HepG2 (cell line): ENCODE results near the gene FOXA3. TPM values are rescaled to one million over a fixed set of nuclear protein-coding genes. Genes with fewer than 3 reads are reported as not detected.

Experiments used
- AGO1 ChIP-seq: fragments of 200-400 bp; formaldehyde crosslinking; IDR thresholded peaks from 2 replicates; pipeline ENCODE4 v1.6.1; 2017; ENCODE audit warnings: mild to moderate bottlenecking, low read depth, low read length, moderate library complexity; ENCODE audit not compliant: poor library complexity, severe bottlenecking
- AGO2 ChIP-seq: fragments of 200-400 bp; formaldehyde crosslinking; optimal IDR thresholded peaks from 2 replicates; pipeline ENCODE3; 2017; ENCODE audit warnings: mild to moderate bottlenecking, low read depth, low read length, moderate library complexity
- CBX5 ChIP-seq: sonication (generic); formaldehyde crosslinking; IDR thresholded peaks from 2 replicates; pipeline ENCODE4 v1.4.0; 2020; ENCODE audit warnings: missing genetic modification reagents, borderline replicate concordance
- GATAD2A ChIP-seq: IDR thresholded peaks from 2 replicates; pipeline ENCODE4 v1.6.1; 2016
- NCOR1 ChIP-seq: fragments of 200-600 bp; sonication (generic); IDR thresholded peaks from 2 replicates; pipeline ENCODE4 v1.7.0; 2017; ENCODE audit warnings: antibody characterized with exemption, low read length, borderline replicate concordance
- NFYC ChIP-seq: IDR thresholded peaks from 2 replicates; pipeline ENCODE4 v1.6.1; 2016; ENCODE audit warnings: missing genetic modification reagents, missing compliant biosample characterization
- NPAS2 ChIP-seq: sonication (generic); formaldehyde crosslinking; IDR thresholded peaks from 2 replicates; pipeline ENCODE4 v1.8.0; 2022; ENCODE audit warnings: mild to moderate bottlenecking, missing genetic modification reagents, borderline replicate concordance
- RARA ChIP-seq: IDR thresholded peaks from 2 replicates; pipeline ENCODE4 v1.6.1; 2016; ENCODE audit warnings: missing genetic modification reagents, missing compliant biosample characterization
- RBAK ChIP-seq: sonication (generic); formaldehyde crosslinking; IDR thresholded peaks from 2 replicates; pipeline ENCODE4 v1.5.1; 2020; ENCODE audit warnings: mild to moderate bottlenecking, missing genetic modification reagents
- SRF ChIP-seq: IDR thresholded peaks from 2 replicates; pipeline ENCODE4 v1.6.1; 2011; ENCODE audit warnings: mild to moderate bottlenecking, low read depth, low read length, moderate library complexity
- THYN1 ChIP-seq: sonication (generic); formaldehyde crosslinking; IDR thresholded peaks from 2 replicates; pipeline ENCODE4 v1.8.1; 2023; ENCODE audit warnings: low read depth, mild to moderate bottlenecking, moderate library complexity, missing genetic modification reagents, borderline replicate concordance
- ZNF101 ChIP-seq: sonication (generic); formaldehyde crosslinking; IDR thresholded peaks from 2 replicates; pipeline ENCODE4 v1.4.0; 2020; ENCODE audit warnings: mild to moderate bottlenecking, low read depth, missing genetic modification reagents, borderline replicate concordance
- ZNF20 ChIP-seq: sonication (generic); formaldehyde crosslinking; IDR thresholded peaks from 2 replicates; pipeline ENCODE4 v1.4.0; 2020; ENCODE audit warnings: mild to moderate bottlenecking, moderate library complexity, missing genetic modification reagents
- ZNF230 ChIP-seq: sonication (generic); formaldehyde crosslinking; IDR thresholded peaks from 2 replicates; pipeline ENCODE4 v1.4.0; 2020; ENCODE audit warnings: mild to moderate bottlenecking, missing genetic modification reagents
- ZNF431 ChIP-seq: sonication (generic); formaldehyde crosslinking; IDR thresholded peaks from 2 replicates; pipeline ENCODE4 v1.9.0; 2022; ENCODE audit warnings: missing genetic modification reagents, low read depth, mild to moderate bottlenecking, borderline replicate concordance
- ZNF558 ChIP-seq: sonication (generic); formaldehyde crosslinking; IDR thresholded peaks from 2 replicates; pipeline ENCODE4 v1.9.0; 2022; ENCODE audit warnings: mild to moderate bottlenecking, missing genetic modification reagents, borderline replicate concordance
- ZNF607 ChIP-seq: sonication (generic); formaldehyde crosslinking; IDR thresholded peaks from 2 replicates; pipeline ENCODE4 v1.5.1; 2020; ENCODE audit warnings: missing genetic modification reagents, mild to moderate bottlenecking, borderline replicate concordance
- ZNF775 ChIP-seq: sonication (generic); formaldehyde crosslinking; IDR thresholded peaks from 2 replicates; pipeline ENCODE4 v1.4.0; 2020; ENCODE audit warnings: missing genetic modification reagents, mild to moderate bottlenecking, moderate library complexity, borderline replicate concordance
- polyA plus RNA-seq, 8 experiments: library from polyadenylated mRNA; depleted of rRNA in 3 of 8; stranded (reverse) in 7 of 8; unstranded in 1 of 8; fragments of >200 nt; fragmentation: Illumina TruSeq in 4 of 8; extraction: Trizol in 4 of 8; gene quantifications; 2 replicates each; pipeline versions ENCODE4 v1.2.1 to v1.2.3, GENCODE V29; 2011 to 2016; ENCODE audit warnings: low read depth in 4 of 8, missing spikeins in 1 of 8, mixed read lengths in 1 of 8; ENCODE audit not compliant: insufficient read depth in 1 of 8
- total RNA-seq, 5 experiments: library from RNA; depleted of rRNA; stranded (reverse); fragments of >200 nt; fragmentation: Illumina TruSeq; extraction: Trizol; gene quantifications; 2 replicates each; pipeline ENCODE4 v1.2.3, GENCODE V29; 2016; ENCODE audit warnings: low read depth in 1 of 5
- TF ChIP-seq, protein P1 (sequence below): sonication (generic); formaldehyde crosslinking; IDR thresholded peaks from one replicate; pipeline ENCODE4 v1.5.1; 2020; ENCODE audit warnings: mild to moderate bottlenecking, missing genetic modification reagents; ENCODE audit errors: not compliant biosample characterization
- TF ChIP-seq, protein P2 (sequence below): sonication (generic); formaldehyde crosslinking; IDR thresholded peaks from 2 replicates; pipeline ENCODE4 v1.9.0; 2021; ENCODE audit warnings: missing genetic modification reagents, mild to moderate bottlenecking, borderline replicate concordance

The FOXA3 gene
- total and polyA plus RNA-seq, 2 of the 13 experiments (the other 11 are each of a cell fraction or from before 2014, with no cell fraction given) = 29.8 to 47.6 TPM

DNA sequence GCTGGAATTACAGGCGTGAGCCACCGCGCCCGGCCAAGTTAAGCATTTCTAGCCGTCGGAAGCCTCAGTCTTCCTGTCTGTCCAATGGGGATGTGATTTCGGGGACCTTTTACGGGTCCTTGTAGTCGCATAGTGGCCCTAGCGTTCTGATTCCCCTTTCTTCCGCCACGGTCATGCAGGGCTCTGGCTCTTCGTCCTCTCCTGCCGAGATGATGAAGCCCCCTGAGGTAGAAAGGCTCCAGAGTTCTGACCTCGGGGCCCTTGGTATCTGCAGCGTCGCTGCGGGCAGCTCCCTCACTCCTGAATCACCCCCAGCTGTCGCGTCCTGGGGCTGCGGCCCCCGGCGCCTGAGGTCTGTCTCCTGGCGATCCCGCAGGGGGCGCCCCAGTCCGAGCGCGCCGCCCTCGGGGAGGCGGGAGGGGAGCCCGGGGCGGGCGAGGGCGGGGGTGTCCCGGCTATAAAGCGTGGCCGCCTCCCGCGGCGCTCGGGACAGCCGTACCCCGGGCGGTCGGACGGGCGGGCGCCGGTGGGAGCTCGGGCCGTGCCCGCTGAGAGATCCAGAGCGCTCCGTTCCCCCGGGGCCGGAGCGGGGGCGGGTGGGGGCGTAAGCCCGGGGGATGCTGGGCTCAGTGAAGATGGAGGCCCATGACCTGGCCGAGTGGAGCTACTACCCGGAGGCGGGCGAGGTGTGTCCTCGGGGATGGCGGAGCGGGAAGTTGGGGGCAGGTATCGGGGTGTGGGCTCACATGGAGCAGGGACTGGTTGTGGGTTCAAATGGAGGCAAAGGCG, at the start of gene FOXA3 (continued):
- TF ChIP-seq, protein P1, sequence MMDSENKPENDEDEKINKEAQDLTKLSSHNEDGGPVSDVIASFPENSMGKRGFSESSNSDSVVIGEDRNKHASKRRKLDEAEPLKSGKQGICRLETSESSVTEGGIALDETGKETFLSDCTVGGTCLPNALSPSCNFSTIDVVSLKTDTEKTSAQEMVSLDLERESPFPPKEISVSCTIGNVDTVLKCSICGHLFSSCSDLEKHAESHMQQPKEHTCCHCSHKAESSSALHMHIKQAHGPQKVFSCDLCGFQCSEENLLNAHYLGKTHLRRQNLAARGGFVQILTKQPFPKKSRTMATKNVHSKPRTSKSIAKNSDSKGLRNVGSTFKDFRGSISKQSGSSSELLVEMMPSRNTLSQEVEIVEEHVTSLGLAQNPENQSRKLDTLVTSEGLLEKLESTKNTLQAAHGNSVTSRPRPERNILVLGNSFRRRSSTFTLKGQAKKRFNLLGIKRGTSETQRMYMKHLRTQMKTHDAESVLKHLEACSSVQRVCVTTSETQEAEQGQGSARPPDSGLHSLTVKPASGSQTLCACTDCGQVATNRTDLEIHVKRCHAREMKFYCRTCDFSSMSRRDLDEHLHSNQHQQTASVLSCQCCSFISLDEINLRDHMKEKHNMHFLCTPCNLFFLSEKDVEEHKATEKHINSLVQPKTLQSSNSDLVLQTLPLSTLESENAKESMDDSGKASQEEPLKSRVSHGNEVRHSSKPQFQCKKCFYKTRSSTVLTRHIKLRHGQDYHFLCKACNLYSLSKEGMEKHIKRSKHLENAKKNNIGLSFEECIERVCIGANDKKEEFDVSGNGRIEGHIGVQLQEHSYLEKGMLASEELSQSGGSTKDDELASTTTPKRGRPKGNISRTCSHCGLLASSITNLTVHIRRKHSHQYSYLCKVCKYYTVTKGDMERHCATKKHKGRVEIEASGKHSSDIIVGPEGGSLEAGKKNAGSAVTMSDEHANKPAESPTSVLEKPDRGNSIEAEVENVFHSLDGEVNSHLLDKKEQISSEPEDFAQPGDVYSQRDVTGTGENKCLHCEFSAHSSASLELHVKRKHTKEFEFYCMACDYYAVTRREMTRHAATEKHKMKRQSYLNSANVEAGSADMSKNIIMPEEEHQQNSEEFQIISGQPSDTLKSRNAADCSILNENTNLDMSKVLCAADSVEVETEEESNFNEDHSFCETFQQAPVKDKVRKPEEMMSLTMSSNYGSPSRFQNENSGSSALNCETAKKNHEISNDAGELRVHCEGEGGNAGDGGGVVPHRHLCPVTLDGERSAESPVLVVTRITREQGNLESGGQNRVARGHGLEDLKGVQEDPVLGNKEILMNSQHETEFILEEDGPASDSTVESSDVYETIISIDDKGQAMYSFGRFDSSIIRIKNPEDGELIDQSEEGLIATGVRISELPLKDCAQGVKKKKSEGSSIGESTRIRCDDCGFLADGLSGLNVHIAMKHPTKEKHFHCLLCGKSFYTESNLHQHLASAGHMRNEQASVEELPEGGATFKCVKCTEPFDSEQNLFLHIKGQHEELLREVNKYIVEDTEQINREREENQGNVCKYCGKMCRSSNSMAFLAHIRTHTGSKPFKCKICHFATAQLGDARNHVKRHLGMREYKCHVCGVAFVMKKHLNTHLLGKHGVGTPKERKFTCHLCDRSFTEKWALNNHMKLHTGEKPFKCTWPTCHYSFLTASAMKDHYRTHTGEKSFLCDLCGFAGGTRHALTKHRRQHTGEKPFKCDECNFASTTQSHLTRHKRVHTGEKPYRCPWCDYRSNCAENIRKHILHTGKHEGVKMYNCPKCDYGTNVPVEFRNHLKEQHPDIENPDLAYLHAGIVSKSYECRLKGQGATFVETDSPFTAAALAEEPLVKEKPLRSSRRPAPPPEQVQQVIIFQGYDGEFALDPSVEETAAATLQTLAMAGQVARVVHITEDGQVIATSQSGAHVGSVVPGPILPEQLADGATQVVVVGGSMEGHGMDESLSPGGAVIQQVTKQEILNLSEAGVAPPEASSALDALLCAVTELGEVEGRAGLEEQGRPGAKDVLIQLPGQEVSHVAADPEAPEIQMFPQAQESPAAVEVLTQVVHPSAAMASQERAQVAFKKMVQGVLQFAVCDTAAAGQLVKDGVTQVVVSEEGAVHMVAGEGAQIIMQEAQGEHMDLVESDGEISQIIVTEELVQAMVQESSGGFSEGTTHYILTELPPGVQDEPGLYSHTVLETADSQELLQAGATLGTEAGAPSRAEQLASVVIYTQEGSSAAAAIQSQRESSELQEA (CRISPR knock-in tag) = no peak
- no peak; the same call in 1 of the 2 replicates for TF ChIP-seq ZNF230 (CRISPR knock-in tag)
- peak; percentile 24 for TF ChIP-seq AGO1
- no peak for TF ChIP-seq SRF
- no peak for TF ChIP-seq ZNF775 (CRISPR knock-in tag)
- TF ChIP-seq ZNF431 (CRISPR knock-in tag) = no peak
- TF ChIP-seq CBX5 (CRISPR knock-in tag) = no peak
- no peak for TF ChIP-seq THYN1 (CRISPR knock-in tag)
- no peak for TF ChIP-seq NFYC (CRISPR knock-in tag)
- no peak for TF ChIP-seq ZNF607 (CRISPR knock-in tag)
- no peak for TF ChIP-seq NPAS2 (CRISPR knock-in tag)
- no peak for TF ChIP-seq ZNF558 (CRISPR knock-in tag)
- TF ChIP-seq, protein P2, sequence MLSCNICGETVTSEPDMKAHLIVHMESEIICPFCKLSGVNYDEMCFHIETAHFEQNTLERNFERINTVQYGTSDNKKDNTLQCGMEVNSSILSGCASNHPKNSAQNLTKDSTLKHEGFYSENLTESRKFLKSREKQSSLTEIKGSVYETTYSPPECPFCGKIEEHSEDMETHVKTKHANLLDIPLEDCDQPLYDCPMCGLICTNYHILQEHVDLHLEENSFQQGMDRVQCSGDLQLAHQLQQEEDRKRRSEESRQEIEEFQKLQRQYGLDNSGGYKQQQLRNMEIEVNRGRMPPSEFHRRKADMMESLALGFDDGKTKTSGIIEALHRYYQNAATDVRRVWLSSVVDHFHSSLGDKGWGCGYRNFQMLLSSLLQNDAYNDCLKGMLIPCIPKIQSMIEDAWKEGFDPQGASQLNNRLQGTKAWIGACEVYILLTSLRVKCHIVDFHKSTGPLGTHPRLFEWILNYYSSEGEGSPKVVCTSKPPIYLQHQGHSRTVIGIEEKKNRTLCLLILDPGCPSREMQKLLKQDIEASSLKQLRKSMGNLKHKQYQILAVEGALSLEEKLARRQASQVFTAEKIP = no peak
- TF ChIP-seq GATAD2A = peak; percentile 28; the same call in 1 of the 2 replicates
- peak; percentile 42 for TF ChIP-seq AGO2
- 0 out of 2 replicates have a peak, but pooled peaks have one; percentile 40 for TF ChIP-seq ZNF20 (CRISPR knock-in tag)
- TF ChIP-seq NCOR1 = no peak
- TF ChIP-seq RARA (CRISPR knock-in tag) = peak; percentile 38; the same call in 1 of the 2 replicates
- no peak for TF ChIP-seq ZNF101
- TF ChIP-seq RBAK = no peak
